SK-N-SH (cell line): ENCODE measurements around the gene SPTBN1. TPM values are rescaled to one million over a fixed set of nuclear protein-coding genes. Genes with fewer than 3 reads are reported as not detected.
"Not testable (repeated sequence)": the region's sequence is repeated elsewhere in the genome, so short reads cannot be mapped to it uniquely, and the experiment has no call there.

Experiments
- CTCF ChIA-PET: fragments of 300-600, 350-600 bp; formaldehyde crosslinking; extraction: SDS; loops from one replicate; lab custom pipeline; 2021; lab: Yijun Ruan, JAX
- POLR2A ChIA-PET: fragments of 350-600 bp; sonication (Branson Sonifier 250); formaldehyde crosslinking; extraction: SDS; loops from one replicate; lab custom pipeline; 2020; ENCODE audit warnings: antibody characterized with exemption, inconsistent platforms; lab: Yijun Ruan, JAX
- DNase-seq: peaks from one replicate; pipeline ENCODE4 v3.0.0; 2012
- H2AFZ ChIP-seq: fragments of 200-600 bp; sonication (generic); 2 replicates; pipeline ENCODE4 v1.8.1; 2016; ENCODE audit warnings: antibody characterized with exemption, mild to moderate bottlenecking, low read depth
- H3F3A ChIP-seq: fragments of 200-600 bp; sonication (generic); replicated peaks from 2 replicates; pipeline ENCODE3; 2016; ENCODE audit warnings: antibody characterized with exemption, mild to moderate bottlenecking; ENCODE audit not compliant: insufficient read depth
- H3K27ac ChIP-seq, 2 experiments: fragments of 200-500 bp in 1 of 2; fragments of 200-600 bp in 1 of 2; sonication (Bioruptor generic) in 1 of 2; sonication (generic), shearing (Covaris generic) in 1 of 2; 2 replicates each; pipeline versions ENCODE4 v1.5.1 to v1.6.1; 2014 to 2016; ENCODE audit warnings: low read depth in 2 of 2, inconsistent platforms in 1 of 2, low read length in 1 of 2, mild to moderate bottlenecking in 1 of 2, mixed read lengths in 1 of 2
- H3K27me3 ChIP-seq: fragments of 200-600 bp; sonication (generic), shearing (Covaris generic); 2 replicates; pipeline ENCODE4 v1.6.1; 2016; ENCODE audit warnings: mixed run types; ENCODE audit not compliant: insufficient read depth
- H3K36me3 ChIP-seq, 2 experiments: fragments of 200-500 bp in 1 of 2; fragments of 200-600 bp in 1 of 2; sonication (Bioruptor generic) in 1 of 2; sonication (generic) in 1 of 2; replicated peaks in 1 of 2; 2 replicates each; pipeline versions ENCODE3 to v1.5.1; 2014 to 2016; ENCODE audit warnings: low read length in 1 of 2, mild to moderate bottlenecking in 1 of 2; ENCODE audit not compliant: insufficient read depth in 2 of 2, control insufficient read depth in 1 of 2
- H3K4me1 ChIP-seq, 2 experiments: fragments of 200-500 bp in 1 of 2; fragments of 200-600 bp in 1 of 2; sonication (Bioruptor generic) in 1 of 2; sonication (generic), shearing (Covaris generic) in 1 of 2; 2 replicates each; pipeline versions ENCODE4 v1.5.1 to v1.6.1; 2014 to 2016; ENCODE audit warnings: low read depth in 1 of 2, low read length in 1 of 2, mixed run types in 1 of 2; ENCODE audit not compliant: insufficient read depth in 2 of 2, control insufficient read depth in 1 of 2
- H3K4me2 ChIP-seq: fragments of 200-600 bp; sonication (generic), shearing (Covaris generic); 2 replicates; pipeline ENCODE4 v1.6.1; 2017; ENCODE audit warnings: mixed run types
- H3K4me3 ChIP-seq, 2 experiments: fragments of 200-500 bp in 1 of 2; fragments of 200-600 bp in 1 of 2; sonication (Bioruptor generic) in 1 of 2; sonication (generic), shearing (Covaris generic) in 1 of 2; 2 replicates each; pipeline versions ENCODE4 v1.5.1 to v1.8.1; 2014 to 2016; ENCODE audit warnings: low read depth in 2 of 2, inconsistent platforms in 1 of 2, low read length in 1 of 2, mild to moderate bottlenecking in 1 of 2, mixed read lengths in 1 of 2, moderate library complexity in 1 of 2
- H3K79me2 ChIP-seq: fragments of 200-600 bp; sonication (generic); 2 replicates; pipeline ENCODE4 v1.8.1; 2017; ENCODE audit warnings: mild to moderate bottlenecking; ENCODE audit not compliant: insufficient read depth
- H3K9ac ChIP-seq: fragments of 200-600 bp; sonication (generic); 2 replicates; pipeline ENCODE4 v1.6.1; 2017; ENCODE audit warnings: mixed run types
- H3K9me2 ChIP-seq: fragments of 200-600 bp; sonication (generic); 2 replicates; pipeline ENCODE4 v1.6.1; 2017; ENCODE audit warnings: mixed run types
- H3K9me3 ChIP-seq: fragments of 200-600 bp; sonication (generic); 2 replicates; pipeline ENCODE4 v1.6.1; 2017; ENCODE audit warnings: mixed run types, mild to moderate bottlenecking, moderate library complexity
- H4K20me1 ChIP-seq: fragments of 200-600 bp; sonication (generic); 2 replicates; pipeline ENCODE4 v1.6.1; 2017; ENCODE audit warnings: mild to moderate bottlenecking, mixed run types; ENCODE audit not compliant: insufficient read depth
- FOSL2 ChIP-seq: IDR thresholded peaks from 2 replicates; pipeline ENCODE4 v1.4.0; 2012; ENCODE audit warnings: low read depth, mild to moderate bottlenecking, moderate library complexity, borderline replicate concordance
- GATA2 ChIP-seq: sonication (generic); formaldehyde crosslinking; IDR thresholded peaks from 2 replicates; pipeline ENCODE4 v1.5.0; 2020; ENCODE audit warnings: mild to moderate bottlenecking, missing genetic modification reagents
- JUND ChIP-seq: IDR thresholded peaks from 2 replicates; pipeline ENCODE4 v1.4.0; 2012
- MAX ChIP-seq: IDR thresholded peaks from 2 replicates; pipeline ENCODE4 v1.4.0; 2012; ENCODE audit warnings: low read depth
- NFIC ChIP-seq: IDR thresholded peaks from 2 replicates; pipeline ENCODE4 v1.4.0; 2012; ENCODE audit warnings: borderline replicate concordance
- NRF1 ChIP-seq: IDR thresholded peaks from 2 replicates; pipeline ENCODE4 v1.6.1; 2012; ENCODE audit warnings: low read depth, mild to moderate bottlenecking, low read length
- PBX3 ChIP-seq: IDR thresholded peaks from 2 replicates; pipeline ENCODE4; 2012
- RAD21 ChIP-seq: IDR thresholded peaks from 2 replicates; pipeline ENCODE4 v1.6.1; 2012; ENCODE audit warnings: mild to moderate bottlenecking, low read length
- SMC3 ChIP-seq: IDR thresholded peaks from 2 replicates; pipeline ENCODE4 v1.6.1; 2012; ENCODE audit warnings: low read depth, low read length, improper control_type of control experiment
- TAF1 ChIP-seq: IDR thresholded peaks from 2 replicates; pipeline ENCODE4 v1.6.1; 2012; ENCODE audit warnings: low read depth, mild to moderate bottlenecking, low read length, moderate library complexity, borderline replicate concordance
- TCF12 ChIP-seq: IDR thresholded peaks from 2 replicates; pipeline ENCODE4 v1.4.0; 2012
- USF2 ChIP-seq: fragments of 150-350 bp; IDR thresholded peaks from 2 replicates; pipeline ENCODE4 v1.6.1; 2017; ENCODE audit warnings: antibody characterized with exemption, low read length, low read depth, borderline replicate concordance
- WGBS: methylation state at CpG from one replicate; pipeline ENCODE4 v1.1.6; 2017; ENCODE audit warnings: low lambda C conversion rate; 5-methylcytosine and 5-hydroxymethylcytosine counted together
- polyA plus RNA-seq, 3 experiments: library from polyadenylated mRNA; depleted of rRNA; stranded (reverse); fragments of >200 nt; gene quantifications; 2 replicates each; pipeline ENCODE4 v1.2.3, GENCODE V29; 2012

Gene SPTBN1
- polyA plus RNA-seq, 1 of the 3 experiments (the other 2 are of a cell fraction) = 29.1 TPM

GRCh38 chr2:54483426-54483825 is 27.3 kb downstream of the SPTBN1 start:
- WGBS = 52% methylated on average over 4 of the region's 5 CpGs
- peak overlapping the region; percentile 19; the same call in 1 of the 2 replicates for H3K9ac ChIP-seq

GRCh38 chr2:54485756-54486155 is 29.6 kb downstream of the SPTBN1 start:
- POLR2A ChIA-PET, H3K4me2 ChIP-seq, H2AFZ ChIP-seq, H3K36me3 ChIP-seq, CTCF ChIA-PET, H3K9ac ChIP-seq, H3K9me2 ChIP-seq, H3K27ac ChIP-seq, H3K4me3 ChIP-seq, DNase-seq, H3K27me3 ChIP-seq, H3K9me3 ChIP-seq: not testable (repeated sequence)
- peaks cover 67% of the 10 kb centered on the region for H4K20me1 ChIP-seq
- H3K79me2 ChIP-seq = peaks cover 84% of the 10 kb centered on the region
- WGBS = 100% methylated on average over 4 of the region's 35 CpGs
- peaks cover 11 to 23% of the 10 kb centered on the region in 2 experiments for H3K4me1 ChIP-seq
- peaks cover 24% of the 10 kb centered on the region for H3F3A ChIP-seq

More at GRCh38 chr2:54483426-54483825, 27.3 kb downstream of the SPTBN1 start:
- Histone ChIP-seq H3K4me3 (no peak overlapping the region), H3K36me3 (peaks cover 0 to 8% of the 10 kb centered on the region in 2 experiments), H3K9me2 (no peaks in the 10 kb centered on the region), H3K27me3 (no peaks in the 10 kb centered on the region), H3F3A (peaks cover 24% of the 10 kb centered on the region), H3K4me1 (peaks cover 13 to 21% of the 10 kb centered on the region in 2 experiments), H3K79me2 (peaks cover 84% of the 10 kb centered on the region), H3K27ac (peak overlapping the region in 1 of 2 experiments; percentile 59; a peak in 2 of 4 replicates), H3K4me2 (peak overlapping the region; percentile 34), H3K9me3 (no peaks in the 10 kb centered on the region), H2AFZ (no peak overlapping the region), H4K20me1 (peaks cover 62% of the 10 kb centered on the region)
- ChIA-PET CTCF (interaction anchor here (1.0 kb wide), 1 partner anchor 65 kb away, joined by 3 read pairs; no protein-coding TSS in a partner anchor), POLR2A (no interaction called here)
- no peak for TF ChIP-seq TAF1
- TF ChIP-seq TCF12 = 0 out of 2 replicates have a peak, but pooled peaks have one; percentile 16
- TF ChIP-seq SMC3 = no peak
- TF ChIP-seq RAD21 = no peak
- TF ChIP-seq NFIC = peak; percentile 17; the same call in 1 of the 2 replicates
- no peak for TF ChIP-seq NRF1
- no peak for TF ChIP-seq USF2
- TF ChIP-seq GATA2 (CRISPR knock-in tag) = no peak
- TF ChIP-seq MAX = no peak
- TF ChIP-seq FOSL2 = peak; percentile 45; the same call in 1 of the 2 replicates
- peak; percentile 34; the same call in 1 of the 2 replicates for TF ChIP-seq JUND
- TF ChIP-seq PBX3 = peak; percentile 18; the same call in 1 of the 2 replicates
- no peak for DNase-seq
